Uterus (tissue), 4 donors: ENCODE data around the gene CXCR4. TPM values are rescaled to one million over a fixed set of nuclear protein-coding genes. Genes with fewer than 3 reads are reported as not detected.
"Not testable (repeated sequence)": the region's sequence is repeated elsewhere in the genome, so short reads cannot be mapped to it uniquely, and the experiment has no call there.

Experiments
- DNase-seq, 2 donors: peaks; one replicate each; pipeline ENCODE4 v3.0.0-alpha.2; 2019 to 2020
- H3K27ac ChIP-seq, 2 donors: fragments of 200-600 bp; sonication (generic); 1 replicate in 1 of 2; 2 replicates in 1 of 2; pipeline ENCODE4 v1.5.1; 2016 to 2018
- H3K27me3 ChIP-seq, 2 donors: fragments of 200-600 bp; sonication (generic); one replicate each; pipeline ENCODE4 v1.5.1; 2018 to 2019; ENCODE audit warnings: control low read depth in 1 of 2
- H3K36me3 ChIP-seq, 2 donors: fragments of 200-600 bp; sonication (generic); one replicate each; pipeline ENCODE4 v1.5.1; 2019; ENCODE audit warnings: control low read depth in 1 of 2
- H3K4me1 ChIP-seq, 2 donors: fragments of 200-600 bp; sonication (generic); one replicate each; pipeline ENCODE4 v1.5.1; 2018 to 2019; ENCODE audit warnings: control low read depth in 1 of 2
- H3K4me3 ChIP-seq, 2 donors: fragments of 200-600 bp; sonication (generic); 1 replicate in 1 of 2; 2 replicates in 1 of 2; pipeline ENCODE4 v1.5.1; 2018 to 2019; ENCODE audit warnings: mild to moderate bottlenecking in 1 of 2
- H3K9me3 ChIP-seq, 2 donors: fragments of 200-600 bp; sonication (generic); one replicate each; pipeline ENCODE4 v1.5.1; 2019; ENCODE audit warnings: control low read depth in 1 of 2
- CTCF ChIP-seq, 4 experiments: fragments of 200-600 bp in 2 of 4; fragments of 450-650 bp in 2 of 4; sonication (generic) in 2 of 4; IDR thresholded peaks; one replicate each; pipeline ENCODE4 v1.5.1; 2016 to 2019; ENCODE audit warnings: antibody characterized with exemption in 4 of 4, mild to moderate bottlenecking in 2 of 4, moderate library complexity in 1 of 4
- POLR2A ChIP-seq, 2 donors: fragments of 450-650 bp; IDR thresholded peaks; one replicate each; pipeline ENCODE4 v1.6.1; 2016; ENCODE audit warnings: antibody characterized with exemption in 2 of 2, mild to moderate bottlenecking in 1 of 2, moderate library complexity in 1 of 2
- intact Hi-C: fragments of 100-400 bp; cut with DNase I; formaldehyde crosslinking; loops from one replicate; pipeline ENCODE4 v1.15.1; 2023; ENCODE audit warnings: low total_unique reads
- total RNA-seq, 4 donors: library from RNA; depleted of rRNA in 3 of 4; stranded (reverse); fragments of >200 nt in 3 of 4; gene quantifications; one replicate each; pipeline versions ENCODE4 v1.1.0 to v1.2.4, GENCODE V29; 2014 to 2023
- donor health status: DM: yes; HTN: yes; CAD: no.

The CXCR4 gene
- total RNA-seq, 4 donors from 2014 or later: 2.6 to 39.5 (median 19.7) TPM

- intact Hi-C loops: no loop called here
- no peak for DNase-seq
Measured at GRCh38 chr2:136081582-136082210, 36.3 kb downstream of the CXCR4 start.

GRCh38 chr2:136080114-136080513, 37.8 kb downstream of the CXCR4 start:
- Histone ChIP-seq H3K36me3 (no peaks in the 10 kb centered on the region), H3K27me3 (no peaks in the 10 kb centered on the region), H3K4me1 (no peaks in the 10 kb centered on the region), H3K9me3 (no peaks in the 10 kb centered on the region), H3K27ac (no peak overlapping the region), H3K4me3 (no peak overlapping the region)
- intact Hi-C loops: no loop called here
- no peak for DNase-seq
- TF ChIP-seq POLR2A (IDR thresholded peaks at IDR 0.05) (no peak), CTCF (IDR thresholded peaks at IDR 0.05) (no peak)

More at GRCh38 chr2:136081582-136082210, 36.3 kb downstream of the CXCR4 start:
- Histone ChIP-seq H3K27me3 (no peaks in the 10 kb centered on the region), H3K36me3 (no peaks in the 10 kb centered on the region), H3K27ac (no peak overlapping the region), H3K4me1 (no peaks in the 10 kb centered on the region), H3K9me3 (no peaks in the 10 kb centered on the region), H3K4me3 (no peak overlapping the region)
- TF ChIP-seq CTCF (IDR thresholded peaks at IDR 0.05) (no peak), POLR2A (IDR thresholded peaks at IDR 0.05) (no peak)

GRCh38 chr2:136077107-136077506, 40.8 kb downstream of the CXCR4 start:
- H3K36me3 ChIP-seq: no peaks in the 10 kb centered on the region
- H3K9me3 ChIP-seq: no peaks in the 10 kb centered on the region
- no peaks in the 10 kb centered on the region for H3K27me3 ChIP-seq
- TF ChIP-seq CTCF (IDR thresholded peaks at IDR 0.05) (no peak), POLR2A (IDR thresholded peaks at IDR 0.05) (no peak)
- H3K27ac ChIP-seq: no peak overlapping the region
- no peak for DNase-seq
- H3K4me1 ChIP-seq: no peaks in the 10 kb centered on the region
- intact Hi-C loops: no loop called here
- no peak overlapping the region for H3K4me3 ChIP-seq

- TF ChIP-seq CTCF (IDR thresholded peaks at IDR 0.05) (no peak), POLR2A (IDR thresholded peaks at IDR 0.05) (no peak)
- no peak overlapping the region for H3K4me3 ChIP-seq
- no peak overlapping the region for H3K27ac ChIP-seq
- no peaks in the 10 kb centered on the region for H3K4me1 ChIP-seq
- intact Hi-C loops: no loop called here
- no peaks in the 10 kb centered on the region for H3K9me3 ChIP-seq
- no peaks in the 10 kb centered on the region for H3K36me3 ChIP-seq
- no peaks in the 10 kb centered on the region for H3K27me3 ChIP-seq
- no peak for DNase-seq
Measured at GRCh38 chr2:136075476-136075875, 42.5 kb downstream of the CXCR4 start.

GRCh38 chr2:136072621-136073020, 45.3 kb downstream of the CXCR4 start:
- no peak for DNase-seq
- H3K27ac ChIP-seq: no peak overlapping the region
- H3K27me3 ChIP-seq: no peaks in the 10 kb centered on the region
- H3K36me3 ChIP-seq: no peaks in the 10 kb centered on the region
- H3K9me3 ChIP-seq: no peaks in the 10 kb centered on the region
- no peaks in the 10 kb centered on the region for H3K4me1 ChIP-seq
- TF ChIP-seq POLR2A (IDR thresholded peaks at IDR 0.05) (no peak), CTCF (IDR thresholded peaks at IDR 0.05) (no peak)
- intact Hi-C loops: no loop called here
- no peak overlapping the region for H3K4me3 ChIP-seq

- H3K36me3 ChIP-seq, DNase-seq, H3K4me3 ChIP-seq, H3K4me1 ChIP-seq, intact Hi-C loops, H3K9me3 ChIP-seq, H3K27me3 ChIP-seq, H3K27ac ChIP-seq: not testable (repeated sequence)
Measured at GRCh38 chr2:136071887-136072286, 46.1 kb downstream of the CXCR4 start.
